Left lung (tissue), 10 donors: ENCODE measurements around the gene WNT4. TPM values are rescaled to one million over a fixed set of nuclear protein-coding genes. Genes with fewer than 3 reads are reported as not detected.

Experiments
- ATAC-seq: fragments of 200-7000 bp; cut with Tn5 transposase; one replicate; pipeline ENCODE4 v1.9.1; 2020; ENCODE audit warnings: moderate library complexity
- DNase-seq, 4 donors: peaks; one replicate each; pipeline ENCODE4 v3.0.0-alpha.2; 2013 to 2020
- H3K27ac ChIP-seq, 2 donors: fragments of 200-600 bp; sonication (generic) in 1 of 2; one replicate each; pipeline versions ENCODE4 v1.5.0 to v1.8.0; 2020 to 2021
- H3K27me3 ChIP-seq, 2 donors: fragments of 200-600 bp; sonication (generic) in 1 of 2; one replicate each; pipeline versions ENCODE4 v1.5.0 to v1.8.0; 2020 to 2021
- H3K36me3 ChIP-seq, 2 donors: fragments of 200-600 bp; sonication (generic) in 1 of 2; one replicate each; pipeline versions ENCODE4 v1.5.0 to v1.8.0; 2020 to 2021
- H3K4me1 ChIP-seq, 2 donors: fragments of 200-600 bp; one replicate each; pipeline ENCODE4 v1.8.0; 2021
- H3K4me3 ChIP-seq, 2 donors: fragments of 200-600 bp; sonication (generic) in 1 of 2; one replicate each; pipeline versions ENCODE4 v1.5.0 to v1.8.0; 2020 to 2021; ENCODE audit warnings: mild to moderate bottlenecking in 1 of 2
- H3K9me3 ChIP-seq, 2 donors: fragments of 200-600 bp; sonication (generic) in 1 of 2; one replicate each; pipeline versions ENCODE4 v1.5.0 to v1.8.0; 2020 to 2021
- intact Hi-C, 2 donors: fragments of 100-400 bp; cut with DNase I; formaldehyde crosslinking; loops; one replicate each; pipeline versions ENCODE4 v1.11.2 to v1.14.2; 2022
- polyA plus RNA-seq, 6 donors: library from polyadenylated mRNA; unstranded; fragments of 120-200 nt; gene quantifications; one replicate each; pipeline ENCODE4 v1.2.1, GENCODE V29; 2013; ENCODE audit not compliant: insufficient read length in 6 of 6
- total RNA-seq, 2 donors: library from RNA; stranded (reverse); fragmentation: NEBNext Ultra II Directional; extraction: Animal tissue kit (Norgen Biotek cat#: 25700); gene quantifications; one replicate each; pipeline ENCODE4 v1.2.1, GENCODE V29; 2021
- TF ChIP-seq, protein P1 (sequence below), 2 donors: fragments of 200-600 bp; sonication (generic) in 1 of 2; IDR thresholded peaks; one replicate each; pipeline versions ENCODE4 v1.5.0 to v1.8.0; 2021; ENCODE audit warnings: antibody characterized with exemption in 2 of 2
- donor health status: DM: no; HTN: yes; CAD: no.
- donor health status: DM: no; HTN: no; CAD: no.

The WNT4 gene
- total and polyA plus RNA-seq, 8 donors, result 1.8 to 4.0 (median 2.8) TPM

GRCh38 chr1:22137004-22137720 lies 5.7 kb downstream of the WNT4 start:
- intact Hi-C loops, result loop anchor here in 1 of 2 donors (10.0 kb wide), 2 partner anchors 148 to 278 kb away; no protein-coding TSS in a partner anchor
- Histone ChIP-seq H3K9me3 (no peaks in the 10 kb centered on the region), H3K36me3 (no peaks in the 10 kb centered on the region), H3K27me3 (peaks cover 16 to 65% of the 10 kb centered on the region in 2 donors), H3K4me1 (peaks cover 8 to 18% of the 10 kb centered on the region in 2 donors), H3K4me3 (no peak overlapping the region), H3K27ac (no peak overlapping the region)
- DNase-seq (peak in 3 of 4 donors; percentile 53 to 73 (median 60)), ATAC-seq (no peak)
- TF ChIP-seq, protein P1, sequence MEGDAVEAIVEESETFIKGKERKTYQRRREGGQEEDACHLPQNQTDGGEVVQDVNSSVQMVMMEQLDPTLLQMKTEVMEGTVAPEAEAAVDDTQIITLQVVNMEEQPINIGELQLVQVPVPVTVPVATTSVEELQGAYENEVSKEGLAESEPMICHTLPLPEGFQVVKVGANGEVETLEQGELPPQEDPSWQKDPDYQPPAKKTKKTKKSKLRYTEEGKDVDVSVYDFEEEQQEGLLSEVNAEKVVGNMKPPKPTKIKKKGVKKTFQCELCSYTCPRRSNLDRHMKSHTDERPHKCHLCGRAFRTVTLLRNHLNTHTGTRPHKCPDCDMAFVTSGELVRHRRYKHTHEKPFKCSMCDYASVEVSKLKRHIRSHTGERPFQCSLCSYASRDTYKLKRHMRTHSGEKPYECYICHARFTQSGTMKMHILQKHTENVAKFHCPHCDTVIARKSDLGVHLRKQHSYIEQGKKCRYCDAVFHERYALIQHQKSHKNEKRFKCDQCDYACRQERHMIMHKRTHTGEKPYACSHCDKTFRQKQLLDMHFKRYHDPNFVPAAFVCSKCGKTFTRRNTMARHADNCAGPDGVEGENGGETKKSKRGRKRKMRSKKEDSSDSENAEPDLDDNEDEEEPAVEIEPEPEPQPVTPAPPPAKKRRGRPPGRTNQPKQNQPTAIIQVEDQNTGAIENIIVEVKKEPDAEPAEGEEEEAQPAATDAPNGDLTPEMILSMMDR (IDR thresholded peaks at IDR 0.05), result no peak

DNA sequence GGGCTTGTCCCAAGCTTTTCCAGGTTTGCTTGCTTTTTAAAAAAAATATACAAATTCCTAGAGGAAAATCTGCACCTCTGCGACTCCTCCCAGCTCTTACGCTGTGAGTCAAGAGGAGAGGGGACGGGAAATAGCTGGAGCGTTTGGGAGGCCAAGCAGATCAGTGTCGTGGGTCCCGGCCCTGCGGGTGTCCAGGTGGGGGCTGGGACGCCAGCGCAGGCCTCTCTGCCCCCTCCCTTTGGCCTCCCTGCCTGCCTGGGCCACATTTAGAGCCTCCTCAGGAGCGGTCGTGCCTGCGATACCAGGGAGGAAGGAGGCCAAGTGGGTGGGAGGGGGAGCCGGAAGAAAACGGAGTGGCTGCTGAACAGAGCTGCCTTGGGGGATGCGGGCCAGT lies 9.0 kb downstream of the WNT4 start:
- intact Hi-C loops, result loop anchor here in 1 of 2 donors (10.0 kb wide), 2 partner anchors 151 to 281 kb away; no protein-coding TSS in a partner anchor
- no peak overlapping the region for H3K27ac ChIP-seq

GRCh38 chr1:22133247-22133930 lies 9.5 kb downstream of the WNT4 start:
- ATAC-seq (peak; percentile 13), DNase-seq (peak in 1 of 4 donors; percentile 69)
- H3K27ac ChIP-seq, result no peak overlapping the region
- H3K9me3 ChIP-seq, result no peaks in the 10 kb centered on the region
- peaks cover 0 to 14% of the 10 kb centered on the region in 2 donors for H3K4me1 ChIP-seq
- intact Hi-C loops, result loop anchor here in 1 of 2 donors (10.0 kb wide), 2 partner anchors 151 to 281 kb away; no protein-coding TSS in a partner anchor
- H3K27me3 ChIP-seq, result peaks cover 0 to 34% of the 10 kb centered on the region in 2 donors
- H3K4me3 ChIP-seq, result no peak overlapping the region
- H3K36me3 ChIP-seq, result no peaks in the 10 kb centered on the region
- TF ChIP-seq, protein P1 (IDR thresholded peaks at IDR 0.05), result no peak

More for the DNA sequence above, 9.0 kb downstream of the WNT4 start:
- Histone ChIP-seq H3K27me3 (peaks cover 0 to 37% of the 10 kb centered on the region in 2 donors), H3K9me3 (no peaks in the 10 kb centered on the region), H3K4me3 (no peak overlapping the region), H3K4me1 (peaks cover 0 to 14% of the 10 kb centered on the region in 2 donors), H3K36me3 (no peaks in the 10 kb centered on the region)
- ATAC-seq (peak; percentile 13), DNase-seq (peak in 1 of 4 donors; percentile 60)
- TF ChIP-seq, protein P1 (IDR thresholded peaks at IDR 0.05), result no peak

GRCh38 chr1:22132517-22133235 lies 10.2 kb downstream of the WNT4 start:
- ATAC-seq (peak; percentile 23), DNase-seq (peak in 1 of 4 donors; percentile 67)
- TF ChIP-seq, protein P1 (IDR thresholded peaks at IDR 0.05), result no peak
- Histone ChIP-seq H3K27ac (no peak overlapping the region), H3K4me1 (peaks cover 0 to 14% of the 10 kb centered on the region in 2 donors), H3K36me3 (no peaks in the 10 kb centered on the region), H3K9me3 (no peaks in the 10 kb centered on the region), H3K27me3 (peaks cover 0 to 34% of the 10 kb centered on the region in 2 donors), H3K4me3 (no peak overlapping the region)
- intact Hi-C loops, result loop anchor here in 1 of 2 donors (10.0 kb wide), 2 partner anchors 152 to 282 kb away; no protein-coding TSS in a partner anchor
